ENCODE data around the gene CFAP221.

The CFAP221 gene

GRCh38 chr2:119548516-119549120, 4.4 kb downstream of the CFAP221 start:
- TF ChIP-seq CTCF (IDR thresholded peaks at IDR 0.05; ENCODE audit: insufficient read depth, low read length, poor library complexity, severe bottlenecking): no peak
- no peak for DNase-seq (ENCODE audit: extremely low read depth, insufficient read length)
- Histone ChIP-seq H3K27me3 (replicated peaks; ENCODE audit: control insufficient read depth, insufficient read depth, low read length) (no peaks in the 10 kb centered on the region; the same call in none of the 2 replicates), H3K4me3 (replicated peaks; ENCODE audit: low read depth, low read length) (no peak overlapping the region), H3K36me3 (ENCODE audit: control insufficient read depth, insufficient read depth, low read length) (no peaks in the 10 kb centered on the region)

GRCh38 chr2:119549241-119549640, 5.0 kb downstream of the CFAP221 start:
- no peak for DNase-seq (ENCODE audit: extremely low read depth, insufficient read length)
- Histone ChIP-seq H3K27me3 (replicated peaks; ENCODE audit: control insufficient read depth, insufficient read depth, low read length) (no peaks in the 10 kb centered on the region; the same call in none of the 2 replicates), H3K36me3 (ENCODE audit: control insufficient read depth, insufficient read depth, low read length) (no peaks in the 10 kb centered on the region), H3K4me3 (replicated peaks; ENCODE audit: low read depth, low read length) (no peak overlapping the region)
- TF ChIP-seq CTCF (IDR thresholded peaks at IDR 0.05; ENCODE audit: insufficient read depth, low read length, poor library complexity, severe bottlenecking): no peak

GRCh38 chr2:119550346-119550745, 6.1 kb downstream of the CFAP221 start:
- no peaks in the 10 kb centered on the region; the same call in none of the 2 replicates for H3K27me3 ChIP-seq (replicated peaks; ENCODE audit: control insufficient read depth, insufficient read depth, low read length)
- DNase-seq (ENCODE audit: extremely low read depth, insufficient read length): no peak
- H3K4me3 ChIP-seq (replicated peaks; ENCODE audit: low read depth, low read length): no peak overlapping the region
- no peak for TF ChIP-seq CTCF (IDR thresholded peaks at IDR 0.05; ENCODE audit: insufficient read depth, low read length, poor library complexity, severe bottlenecking)
- H3K36me3 ChIP-seq (ENCODE audit: control insufficient read depth, insufficient read depth, low read length): no peaks in the 10 kb centered on the region

- no peak for DNase-seq (ENCODE audit: extremely low read depth, insufficient read length)
- no peak for TF ChIP-seq CTCF (IDR thresholded peaks at IDR 0.05; ENCODE audit: insufficient read depth, low read length, poor library complexity, severe bottlenecking)
- H3K36me3 ChIP-seq (ENCODE audit: control insufficient read depth, insufficient read depth, low read length): no peaks in the 10 kb centered on the region
- H3K27me3 ChIP-seq (replicated peaks; ENCODE audit: control insufficient read depth, insufficient read depth, low read length): no peaks in the 10 kb centered on the region; the same call in none of the 2 replicates
- H3K4me3 ChIP-seq (replicated peaks; ENCODE audit: low read depth, low read length): no peak overlapping the region
Measured at GRCh38 chr2:119550856-119551255, 6.6 kb downstream of the CFAP221 start.

- no peak for DNase-seq (ENCODE audit: extremely low read depth, insufficient read length)
- TF ChIP-seq CTCF (IDR thresholded peaks at IDR 0.05; ENCODE audit: insufficient read depth, low read length, poor library complexity, severe bottlenecking): no peak
- Histone ChIP-seq H3K36me3 (ENCODE audit: control insufficient read depth, insufficient read depth, low read length) (no peaks in the 10 kb centered on the region), H3K4me3 (replicated peaks; ENCODE audit: low read depth, low read length) (no peak overlapping the region), H3K27me3 (replicated peaks; ENCODE audit: control insufficient read depth, insufficient read depth, low read length) (no peaks in the 10 kb centered on the region; the same call in 1 of the 2 replicates)
Measured at GRCh38 chr2:119552902-119553301, 8.7 kb downstream of the CFAP221 start.

Measured in GM06990 (cell line).